Stimulated activated naive CD4-positive, alpha-beta T cell treated with Interleukin-2 at 50 U/mL for 16 hours (primary cell): ENCODE results near the gene TAF6L.
A peak's percentile ranks its signal among the peaks of the same experiment; 100 is the strongest.
"Not testable (repeated sequence)": the region's sequence is repeated elsewhere in the genome, so short reads cannot be mapped to it uniquely, and the experiment has no call there.

Experiments
- DNase-seq: peaks from one replicate; lab custom pipeline; 2025; lab: John Stamatoyannopoulos, UW

The TAF6L gene, protein sequence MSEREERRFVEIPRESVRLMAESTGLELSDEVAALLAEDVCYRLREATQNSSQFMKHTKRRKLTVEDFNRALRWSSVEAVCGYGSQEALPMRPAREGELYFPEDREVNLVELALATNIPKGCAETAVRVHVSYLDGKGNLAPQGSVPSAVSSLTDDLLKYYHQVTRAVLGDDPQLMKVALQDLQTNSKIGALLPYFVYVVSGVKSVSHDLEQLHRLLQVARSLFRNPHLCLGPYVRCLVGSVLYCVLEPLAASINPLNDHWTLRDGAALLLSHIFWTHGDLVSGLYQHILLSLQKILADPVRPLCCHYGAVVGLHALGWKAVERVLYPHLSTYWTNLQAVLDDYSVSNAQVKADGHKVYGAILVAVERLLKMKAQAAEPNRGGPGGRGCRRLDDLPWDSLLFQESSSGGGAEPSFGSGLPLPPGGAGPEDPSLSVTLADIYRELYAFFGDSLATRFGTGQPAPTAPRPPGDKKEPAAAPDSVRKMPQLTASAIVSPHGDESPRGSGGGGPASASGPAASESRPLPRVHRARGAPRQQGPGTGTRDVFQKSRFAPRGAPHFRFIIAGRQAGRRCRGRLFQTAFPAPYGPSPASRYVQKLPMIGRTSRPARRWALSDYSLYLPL

DNA sequence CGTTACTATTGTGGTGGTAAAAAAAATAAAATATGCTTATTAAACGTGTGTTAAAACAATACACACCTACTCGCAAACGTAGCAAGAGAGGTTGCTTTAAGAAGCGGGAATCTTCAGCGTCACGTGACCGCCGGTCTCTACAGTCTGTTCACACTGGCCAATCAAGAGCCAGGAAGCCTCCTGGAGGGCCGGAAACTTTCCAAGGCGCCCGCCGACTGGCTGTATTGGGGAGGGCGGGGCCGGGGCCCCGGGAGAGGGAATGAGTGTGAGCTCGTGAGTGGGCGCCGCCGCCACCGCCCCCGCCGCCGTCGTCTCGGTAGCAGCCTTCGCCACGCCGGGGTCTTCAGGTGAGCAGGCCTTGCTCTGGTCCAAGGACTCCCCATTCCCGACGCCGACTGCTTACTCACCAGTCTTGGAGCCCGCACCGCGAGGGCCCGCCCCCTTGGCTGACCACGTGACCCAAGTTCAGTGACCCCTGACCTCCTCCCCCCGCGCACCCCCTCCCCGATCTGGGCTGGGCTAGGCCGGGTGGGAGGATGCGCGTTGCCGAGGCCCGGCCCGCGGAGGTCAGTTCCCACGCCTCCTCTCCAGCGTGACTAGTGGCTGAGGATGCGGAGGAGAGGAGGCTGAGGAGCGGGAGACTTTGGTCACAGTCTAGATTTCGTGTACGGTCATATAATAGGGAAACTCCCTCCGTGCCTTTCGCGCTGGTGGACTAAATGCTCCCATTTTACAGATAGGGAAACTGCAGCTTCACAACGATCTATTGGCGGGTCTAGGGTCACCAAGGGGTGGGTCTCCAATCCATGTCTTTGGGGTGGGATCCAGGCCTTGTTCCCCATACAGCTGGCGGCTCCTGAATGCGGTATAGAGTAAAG, at the start of gene TAF6L:
Gene TAF6L, plus strand, starts transcription at position 253 of the 878 bp plus-strand sequence. CDS start 4,388 bp downstream, outside the sequence.
- peak; percentile 95 for DNase-seq

DNA sequence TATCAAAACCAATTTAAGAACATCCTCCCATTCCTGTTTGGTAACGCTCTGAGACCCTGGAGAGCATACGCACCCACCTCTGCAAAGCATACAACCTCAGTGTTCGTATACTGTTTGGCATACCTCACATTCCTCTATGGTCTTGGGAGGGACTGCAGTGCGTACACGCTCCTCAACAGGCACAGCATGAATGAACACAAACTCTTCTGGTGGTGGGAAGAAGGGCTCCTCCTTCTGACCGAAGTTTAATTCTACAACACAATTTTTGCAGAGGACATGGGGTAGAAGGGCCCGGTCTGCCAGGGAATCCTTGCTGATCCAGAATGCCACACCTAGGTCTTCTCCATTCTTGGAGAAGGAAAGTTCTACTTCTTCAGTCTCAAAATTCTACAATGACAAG, 49.2 kb upstream of the TAF6L start:
- DNase-seq, result no peak

DNA sequence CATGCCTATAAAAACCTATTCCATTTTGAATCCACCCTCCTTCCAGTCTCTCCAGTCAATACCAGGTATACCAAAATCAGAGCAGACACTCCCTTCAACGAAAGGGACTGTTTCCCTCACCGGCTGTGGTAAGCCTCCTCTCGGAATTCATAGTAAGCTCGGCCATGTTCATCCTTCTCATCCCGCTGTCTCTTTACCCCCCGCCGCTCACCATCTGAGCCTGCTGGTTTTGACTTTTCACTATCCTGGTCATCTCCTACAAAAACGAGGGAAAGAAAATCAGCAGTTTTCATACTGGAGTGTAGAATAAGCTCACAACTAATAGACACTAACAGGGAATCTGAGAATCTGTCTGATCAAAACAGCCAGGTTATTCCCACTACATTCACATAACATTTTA, 47.0 kb upstream of the TAF6L start:
- no peak for DNase-seq

DNA sequence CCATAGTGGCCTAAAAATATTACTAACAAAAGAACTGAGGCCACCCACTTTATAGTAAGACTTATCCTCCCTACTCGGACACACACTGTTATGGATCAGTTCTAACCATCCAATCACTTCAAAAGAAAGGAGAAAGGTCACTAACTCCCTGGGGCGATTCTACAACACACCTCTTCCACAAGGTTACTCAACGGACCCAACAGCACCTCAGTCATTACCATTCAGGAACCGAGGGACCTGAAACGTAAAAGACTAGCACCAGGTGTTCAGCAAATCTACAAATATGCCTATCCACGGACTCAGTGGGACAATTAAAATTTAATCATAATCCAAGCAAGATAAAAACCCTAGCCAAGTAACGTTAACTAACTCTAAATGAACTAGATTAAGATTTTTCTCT, 45.5 kb upstream of the TAF6L start:
- DNase-seq, result no peak

DNA sequence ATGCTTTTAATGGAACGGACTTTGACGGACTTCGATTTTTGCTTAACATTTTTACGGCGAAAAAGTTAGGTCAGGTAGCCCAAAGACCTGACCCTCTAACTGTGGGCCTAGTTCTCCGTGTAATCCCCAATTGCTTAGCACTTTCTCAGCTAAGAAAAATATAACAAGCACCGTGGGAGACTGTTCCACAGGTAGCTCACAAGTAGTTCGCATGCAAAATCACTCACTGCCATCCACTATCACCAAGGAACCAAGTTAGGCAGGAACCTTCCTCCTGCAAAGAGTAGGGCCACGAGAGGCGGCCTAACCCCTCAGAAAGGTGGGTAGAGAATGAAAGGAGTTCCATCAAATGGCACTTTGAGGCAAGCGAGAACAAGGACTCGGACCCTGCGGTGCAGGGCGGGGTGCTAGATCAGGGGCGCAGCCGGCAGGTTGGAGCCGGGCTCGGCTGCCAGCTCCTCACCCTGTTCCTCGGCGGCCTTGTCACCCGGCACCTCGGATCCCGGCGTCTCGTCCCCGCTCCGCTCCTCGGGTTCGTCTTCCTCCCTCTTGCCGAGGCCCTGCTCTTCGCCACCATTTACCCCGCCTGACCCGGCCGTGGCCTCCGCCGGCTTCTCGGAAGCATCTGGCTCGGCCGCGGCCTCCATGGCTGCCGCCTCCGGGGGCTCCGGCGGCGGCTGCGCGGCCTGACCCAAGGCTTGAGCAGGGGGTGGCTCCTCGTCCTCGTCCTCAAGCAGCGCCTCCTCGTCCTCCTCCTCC, 44.9 kb upstream of the TAF6L start:
- no peak for DNase-seq

DNA sequence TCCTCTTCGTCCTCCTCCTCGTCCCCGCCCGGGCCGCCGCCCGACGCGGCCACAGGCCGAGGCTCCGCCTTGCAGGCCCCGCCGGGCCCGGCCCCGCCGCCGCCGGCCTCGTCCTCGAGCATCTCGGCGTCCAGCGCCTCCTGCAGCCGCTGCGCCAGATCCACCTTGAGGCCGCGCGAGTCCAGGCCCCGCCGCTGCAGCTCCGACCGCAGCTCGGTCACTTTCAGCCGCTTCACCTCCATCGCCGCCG, 44.4 kb upstream of the TAF6L start:
- DNase-seq, result no peak

DNA sequence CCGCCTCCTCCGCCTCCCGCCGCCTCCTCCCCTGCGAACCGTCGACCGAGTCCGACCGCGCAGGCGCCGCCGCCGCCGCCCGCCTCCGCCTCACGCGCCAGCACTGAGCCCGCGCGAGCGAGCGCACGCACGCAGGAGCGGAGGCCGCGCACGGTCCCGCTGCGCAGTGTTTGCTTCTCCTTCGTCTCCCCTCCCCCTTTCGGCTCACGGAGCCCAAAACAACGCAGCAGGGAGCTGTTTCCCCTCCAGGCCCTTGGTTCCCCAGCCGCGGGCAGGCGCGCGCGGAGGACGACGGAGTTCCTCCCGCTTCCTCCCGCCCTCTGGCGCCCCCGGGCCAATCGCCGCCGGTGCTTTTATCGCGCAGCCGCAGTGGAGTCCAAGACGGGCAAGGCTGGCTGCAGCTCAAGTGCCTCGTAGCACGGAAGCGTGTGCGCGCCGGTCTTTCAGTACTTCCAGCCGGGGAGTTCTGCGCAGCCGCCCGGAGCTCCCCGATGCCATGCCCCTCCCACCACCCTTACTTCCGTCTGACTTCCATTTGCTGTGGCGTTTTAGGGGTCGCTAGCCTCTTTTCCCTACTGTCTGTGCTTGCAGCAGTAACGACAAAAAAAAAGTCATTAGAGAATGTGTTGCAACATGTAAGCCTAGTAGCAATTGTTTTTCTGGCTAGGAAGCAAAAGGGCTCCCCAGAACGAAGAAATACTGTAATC, 43.9 kb upstream of the TAF6L start, which contains the start of gene HNRNPUL2:
Gene HNRNPUL2, minus strand, starts transcription at position 293 of the 707 bp plus-strand sequence. CDS start 301 bp downstream, outside the sequence.
- DNase-seq, result peak; percentile 98

DNA sequence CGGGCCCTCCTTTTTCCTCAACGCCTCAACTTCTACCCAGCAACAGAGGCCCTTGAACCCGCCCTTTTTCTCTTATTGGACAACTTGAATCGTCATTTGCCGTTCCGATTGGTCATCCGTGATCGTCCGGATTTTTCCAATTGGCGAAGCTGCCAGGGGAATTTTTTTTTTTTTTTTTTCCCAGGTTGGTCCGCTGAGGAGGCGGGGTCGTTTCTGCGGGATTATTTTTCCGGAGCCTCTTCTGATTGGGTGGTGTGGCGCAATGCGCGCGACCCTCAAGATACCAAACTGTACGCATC, 43.4 kb upstream of the TAF6L start:
- peak; percentile 82 for DNase-seq

DNA sequence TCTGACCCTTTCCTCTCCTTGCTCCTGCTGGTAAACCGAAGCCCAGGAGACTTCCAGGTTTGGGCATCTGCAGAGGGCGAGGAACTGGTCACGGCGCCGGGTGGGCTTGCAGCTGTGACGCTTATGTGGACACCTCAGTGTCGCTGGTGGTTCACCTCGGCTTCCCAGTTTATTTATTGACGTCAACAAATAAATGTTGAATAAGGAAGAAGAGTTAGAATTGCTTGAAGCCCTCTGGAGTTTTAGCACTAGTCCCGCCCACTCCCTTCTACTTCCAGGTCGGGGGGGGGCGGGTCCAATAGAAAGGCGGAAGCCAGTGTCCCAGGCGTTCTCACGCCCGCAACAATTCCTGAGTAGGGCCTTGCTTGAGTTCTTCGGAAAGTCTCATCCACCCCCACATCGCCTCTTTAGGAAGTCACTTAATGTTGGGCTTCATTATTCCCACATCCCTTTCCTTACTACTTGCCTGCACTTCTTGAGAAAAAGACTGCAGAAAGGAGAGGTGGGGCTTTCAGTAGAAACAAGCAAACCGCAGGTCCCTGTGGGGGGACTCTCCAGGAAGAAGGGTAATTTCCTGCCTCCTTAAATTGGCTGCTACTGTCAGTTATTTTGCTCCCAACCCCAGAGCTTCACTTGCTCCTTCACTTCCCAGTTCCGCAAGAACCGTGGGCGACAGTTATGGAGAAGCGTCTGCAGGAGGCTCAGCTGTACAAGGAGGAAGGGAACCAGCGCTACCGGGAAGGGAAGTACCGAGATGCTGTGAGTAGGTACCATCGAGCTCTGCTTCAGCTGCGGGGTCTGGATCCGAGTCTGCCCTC, 42.8 kb upstream of the TAF6L start, which contains the start of gene TTC9C:
Gene TTC9C, plus strand, starts transcription at position 316 of the 818 bp plus-strand sequence. Its CDS starts 363 bp downstream, at position 679.
- DNase-seq, result peak; percentile 82

DNA sequence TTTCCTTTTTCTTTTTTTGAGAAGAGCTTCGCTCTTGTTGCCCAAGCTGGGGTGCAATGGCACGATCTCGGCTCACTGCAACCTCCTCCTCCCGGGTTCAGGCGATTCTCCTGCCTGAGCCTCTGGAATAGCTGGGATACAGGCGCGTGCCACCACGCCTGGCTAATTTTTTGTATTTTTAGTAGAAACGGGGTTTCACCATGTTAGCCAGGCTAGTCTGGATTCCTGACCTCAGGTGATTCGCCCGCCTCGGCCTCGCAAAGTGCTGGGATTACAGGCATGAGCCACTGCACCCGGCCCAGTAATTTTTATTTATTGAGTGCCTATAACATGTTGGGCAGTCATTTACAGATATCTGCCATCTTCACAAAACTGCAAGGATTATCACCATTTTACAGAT, 41.1 kb upstream of the TAF6L start:
- not testable (repeated sequence) for DNase-seq

DNA sequence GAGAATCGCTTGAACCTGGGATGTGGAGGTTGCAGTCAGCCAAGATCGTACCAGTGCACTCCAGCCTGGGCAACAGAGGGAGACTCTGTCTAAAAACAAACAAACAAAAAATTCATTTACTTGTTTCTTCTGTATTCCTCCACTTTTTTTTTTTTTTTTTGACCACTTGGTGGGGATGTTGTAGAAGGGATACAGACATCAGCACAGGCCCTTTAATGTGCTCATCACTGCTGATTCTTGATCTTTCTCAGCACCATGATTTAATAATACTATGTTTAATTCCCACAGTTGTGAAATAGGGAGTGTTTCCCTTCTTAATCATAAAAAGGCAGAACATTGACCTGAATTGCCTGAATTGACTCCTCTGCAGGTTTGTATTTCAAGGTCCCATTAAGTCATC, 38.4 kb upstream of the TAF6L start:
- no peak for DNase-seq

DNA sequence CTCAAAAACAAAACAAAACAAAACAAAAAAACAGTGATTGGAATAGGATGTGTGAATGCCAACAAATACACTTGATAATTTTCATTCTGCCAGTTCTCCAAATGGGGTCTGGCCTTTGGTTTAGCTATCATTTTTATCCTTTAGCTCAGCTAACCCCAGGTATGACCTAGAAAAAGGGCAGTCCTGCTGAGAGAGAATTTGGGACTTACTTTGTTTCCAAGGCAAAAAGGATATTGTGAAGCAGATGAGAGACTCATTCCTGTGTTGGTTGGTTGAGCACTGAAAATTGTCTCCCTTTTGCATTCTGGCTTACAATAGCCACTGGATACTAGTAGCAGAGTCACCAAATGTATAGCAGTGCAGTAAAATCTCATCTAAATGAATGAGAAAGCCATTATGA, 34.0 kb upstream of the TAF6L start:
- no peak for DNase-seq

DNA sequence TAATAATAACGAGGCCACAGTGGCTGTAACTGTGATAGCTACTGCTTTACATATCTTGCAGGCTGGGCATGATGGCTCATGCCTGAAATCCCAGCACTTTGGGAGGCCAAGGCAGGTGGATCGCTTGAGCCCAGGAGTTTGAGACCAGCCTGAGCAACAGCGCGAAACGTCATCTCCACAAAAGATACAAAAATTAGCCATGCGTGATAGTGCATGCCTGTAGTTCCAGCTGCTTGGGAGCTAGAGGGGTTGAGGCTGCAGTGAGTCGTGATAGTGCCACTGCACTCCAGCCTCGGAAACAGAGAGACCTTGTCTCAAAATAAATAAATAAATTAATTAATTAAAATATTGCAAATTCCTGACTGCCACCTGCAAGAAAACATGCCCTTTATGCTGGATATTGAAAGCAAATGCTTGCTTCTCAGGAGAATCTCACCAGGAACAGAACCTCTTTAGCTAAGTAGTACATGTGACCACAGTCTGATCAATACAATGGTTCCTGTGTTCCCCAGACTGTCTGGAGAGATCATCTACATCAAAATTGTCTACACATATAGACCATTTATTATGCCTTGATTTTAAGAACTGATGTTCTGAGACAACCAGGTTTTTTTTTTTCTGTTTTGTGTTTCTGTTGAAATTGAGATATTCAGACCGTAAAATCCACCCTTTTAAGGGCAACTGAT, 23.6 kb upstream of the TAF6L start:
- DNase-seq, result no peak

DNA sequence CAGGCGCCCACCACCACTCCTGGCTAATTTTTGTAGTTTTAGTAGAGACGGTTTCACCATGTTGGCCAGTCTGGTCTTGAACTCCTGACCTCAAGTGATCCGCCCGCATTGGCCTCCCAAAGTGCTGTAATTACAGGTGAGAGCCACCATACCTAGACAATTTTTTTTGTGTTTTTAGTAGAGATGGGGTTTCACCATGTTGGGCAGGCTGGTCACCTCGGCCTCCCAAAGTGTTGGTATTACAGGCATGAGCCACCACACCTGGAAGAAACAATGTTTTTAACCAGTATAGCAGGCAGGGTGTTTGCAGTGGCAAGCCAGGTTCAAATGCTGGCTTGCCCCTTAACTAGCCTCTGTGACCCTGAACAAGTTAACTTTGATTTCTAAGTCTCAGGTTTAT, 21.3 kb upstream of the TAF6L start:
- not testable (repeated sequence) for DNase-seq

DNA sequence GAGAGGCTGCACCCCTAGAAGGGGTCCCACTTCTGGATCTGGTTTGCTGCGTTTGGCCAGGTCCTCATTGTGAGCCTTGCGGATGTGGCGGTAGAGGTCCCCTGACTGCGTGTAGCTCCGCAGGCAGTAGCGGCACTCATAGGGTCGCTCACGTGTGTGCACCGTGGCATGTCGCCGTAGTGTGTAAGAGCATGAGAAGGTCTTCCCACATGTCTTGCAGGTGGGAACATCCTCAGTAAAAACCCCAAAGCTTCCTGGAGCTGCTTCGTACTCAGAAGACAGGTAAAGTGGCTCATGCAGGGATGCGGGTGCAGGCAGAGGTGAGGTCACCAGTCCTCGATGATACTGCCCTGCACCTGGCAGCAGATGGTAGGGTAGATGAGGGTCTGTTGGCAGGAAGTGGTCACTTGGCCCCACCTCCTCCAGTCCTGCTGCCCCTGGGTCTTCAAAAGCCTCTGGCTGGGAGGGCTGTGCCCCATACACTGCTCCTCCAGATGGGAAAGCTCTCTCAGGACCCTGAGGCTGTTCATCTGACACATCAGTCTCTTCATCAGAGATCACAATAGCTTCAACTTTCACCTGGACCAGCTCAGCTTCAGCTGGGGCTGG, 18.9 kb upstream of the TAF6L start:
- DNase-seq, result no peak

DNA sequence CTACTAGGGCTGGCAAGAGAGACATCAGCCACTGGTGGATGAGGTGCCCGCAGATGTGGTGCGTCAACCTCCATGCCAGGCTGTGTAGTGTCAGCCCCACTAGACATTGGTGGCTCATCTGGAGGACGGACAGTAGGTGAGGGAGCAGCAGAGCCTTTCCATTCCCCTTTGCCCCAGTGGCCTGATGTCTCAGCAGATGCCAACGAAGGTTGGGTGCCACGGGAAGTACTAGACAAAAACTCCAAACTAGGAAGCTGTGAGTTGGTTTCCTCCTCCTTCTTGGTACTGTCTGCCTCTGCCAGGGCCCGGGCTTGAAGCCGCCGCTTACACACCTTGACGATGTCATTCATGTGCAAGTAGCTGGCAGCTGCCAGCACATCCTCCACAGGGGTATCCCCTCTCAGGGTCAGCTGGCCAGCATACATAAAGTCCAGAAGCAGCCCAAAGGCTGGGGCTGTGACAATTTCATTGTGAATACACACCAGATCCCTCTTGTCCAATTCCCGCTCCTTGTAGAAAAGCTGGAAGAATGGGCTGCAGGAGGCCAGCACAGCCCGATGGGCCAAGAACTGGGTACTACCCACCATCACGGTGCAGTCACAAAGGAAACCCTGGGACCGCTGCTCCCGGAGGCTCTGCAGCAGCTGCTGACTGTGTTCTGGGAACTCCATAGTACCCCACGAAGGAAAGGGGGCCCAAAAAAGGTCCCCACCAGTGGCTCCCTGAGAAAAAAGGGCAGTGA, 18.0 kb upstream of the TAF6L start:
- no peak for DNase-seq

DNA sequence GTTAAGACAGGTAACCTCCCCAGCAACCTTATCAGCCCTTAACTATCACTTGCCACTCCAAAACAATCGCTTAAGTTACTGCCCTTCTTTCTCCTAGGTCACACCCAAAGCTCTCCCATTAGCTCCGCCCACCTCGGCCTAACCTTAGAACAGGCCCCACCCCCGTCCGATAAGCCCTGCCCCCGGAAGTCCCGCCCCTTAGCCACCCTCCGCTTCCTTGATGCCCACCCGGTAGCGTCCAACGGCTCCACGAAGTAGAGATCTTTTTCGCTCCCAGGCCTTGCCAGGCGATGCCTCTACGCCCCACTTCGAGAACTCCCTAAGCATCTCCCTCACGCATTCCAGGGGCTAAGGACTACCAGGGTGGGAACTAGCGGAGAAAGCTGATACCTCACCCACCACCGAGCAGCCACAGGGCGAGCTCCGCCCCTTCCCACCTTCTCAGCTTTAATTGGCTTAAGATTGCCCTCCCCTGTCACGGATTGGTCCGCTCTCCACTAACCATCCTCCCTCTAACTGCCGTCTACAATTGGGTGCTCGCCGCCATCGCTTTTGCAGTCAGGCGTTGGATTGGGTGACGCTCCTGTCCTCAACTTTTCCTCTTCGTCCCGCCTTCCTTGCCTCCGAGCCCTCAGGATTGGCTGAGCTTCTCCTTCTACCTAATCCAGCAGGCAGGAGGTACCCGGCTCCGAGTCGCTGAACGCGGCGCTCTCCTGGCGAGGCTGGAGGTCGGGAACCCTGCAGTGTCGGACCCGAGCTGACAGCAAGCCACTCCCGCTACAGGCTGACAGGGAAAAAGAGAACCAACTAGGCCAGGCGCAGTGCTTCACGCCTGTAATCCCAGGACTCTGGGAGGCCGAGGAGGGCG, 17.2 kb upstream of the TAF6L start, which contains the start of gene ZBTB3:
Gene ZBTB3, minus strand, starts transcription at position 425 of the 868 bp plus-strand sequence. CDS start 496 bp downstream, outside the sequence.
- DNase-seq, result peak; percentile 97
